Medulla oblongata (tissue), 1 donor: ENCODE data around the gene TRDN.

ENCODE experiments used
- DNase-seq: peaks from one replicate; pipeline ENCODE4 v3.0.0-alpha.2; 2015; ENCODE audit errors: extremely low spot score

TRDN gene

GRCh38 chr6:123168892-123169773 is 467.6 kb downstream of the TRDN start:
- DNase-seq = no peak

DNA sequence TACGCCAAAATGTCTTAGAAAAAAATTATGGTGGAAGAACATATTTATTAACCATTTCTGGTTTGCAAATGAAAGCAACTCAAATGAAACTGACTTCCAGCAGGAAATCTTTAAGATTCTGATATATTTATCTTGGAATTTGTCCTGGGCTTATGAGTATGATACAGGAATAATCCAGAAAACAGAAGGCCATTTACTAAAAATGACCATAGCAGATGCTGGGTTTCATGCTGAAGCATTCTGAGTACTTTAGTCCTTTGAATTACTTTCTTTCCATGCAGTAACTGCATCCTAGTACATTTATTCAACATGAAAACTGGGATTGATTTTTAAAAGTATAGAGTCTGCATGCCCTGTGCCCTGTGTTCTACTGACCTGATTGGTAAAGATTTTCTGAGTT is 468.3 kb downstream of the TRDN start:
- no peak for DNase-seq
